Measurements from ENCODE around the gene TLL2. TPM values are rescaled to one million over a fixed set of nuclear protein-coding genes. Genes with fewer than 3 reads are reported as not detected.

TLL2 gene
- total RNA-seq, 1 donor from 2014 or later = 2.8 TPM

GRCh38 chr10:96401036-96401435, 112.7 kb downstream of the TLL2 start:
- no peaks in the 10 kb centered on the region for H3K36me3 ChIP-seq (ENCODE audit: control insufficient read depth, insufficient read depth, low read length)
- no peak overlapping the region for H3K4me3 ChIP-seq (ENCODE audit: low read depth, low read length)
- TF ChIP-seq CTCF (IDR thresholded peaks at IDR 0.05; ENCODE audit: insufficient read depth, low read length, poor library complexity, severe bottlenecking) = no peak
- no peak for DNase-seq (ENCODE audit: low read depth)
- no peaks in the 10 kb centered on the region for H3K27me3 ChIP-seq (ENCODE audit: control insufficient read depth, insufficient read depth, low read length)

- Histone ChIP-seq H3K27me3 (ENCODE audit: control insufficient read depth, insufficient read depth, low read length) (no peaks in the 10 kb centered on the region), H3K36me3 (ENCODE audit: control insufficient read depth, insufficient read depth, low read length) (no peaks in the 10 kb centered on the region), H3K4me3 (ENCODE audit: low read depth, low read length) (no peak overlapping the region)
- TF ChIP-seq CTCF (IDR thresholded peaks at IDR 0.05; ENCODE audit: insufficient read depth, low read length, poor library complexity, severe bottlenecking) = no peak
- DNase-seq (ENCODE audit: low read depth) = no peak
Observed at GRCh38 chr10:96400465-96400864, 113.3 kb downstream of the TLL2 start.

- Histone ChIP-seq H3K4me3 (ENCODE audit: low read depth, low read length) (no peak overlapping the region), H3K27me3 (ENCODE audit: control insufficient read depth, insufficient read depth, low read length) (no peaks in the 10 kb centered on the region), H3K36me3 (ENCODE audit: control insufficient read depth, insufficient read depth, low read length) (no peaks in the 10 kb centered on the region)
- no peak for DNase-seq (ENCODE audit: low read depth)
- no peak for TF ChIP-seq CTCF (IDR thresholded peaks at IDR 0.05; ENCODE audit: insufficient read depth, low read length, poor library complexity, severe bottlenecking)
Observed at GRCh38 chr10:96397902-96398301, 115.8 kb downstream of the TLL2 start.

- Histone ChIP-seq H3K36me3 (ENCODE audit: control insufficient read depth, insufficient read depth, low read length) (no peaks in the 10 kb centered on the region), H3K27me3 (ENCODE audit: control insufficient read depth, insufficient read depth, low read length) (no peaks in the 10 kb centered on the region), H3K4me3 (ENCODE audit: low read depth, low read length) (no peak overlapping the region)
- TF ChIP-seq CTCF (IDR thresholded peaks at IDR 0.05; ENCODE audit: insufficient read depth, low read length, poor library complexity, severe bottlenecking) = peak; percentile 91
- DNase-seq (ENCODE audit: low read depth) = no peak
Observed at GRCh38 chr10:96395931-96396877, 117.5 kb downstream of the TLL2 start.

- DNase-seq (ENCODE audit: low read depth) = no peak
- TF ChIP-seq CTCF (IDR thresholded peaks at IDR 0.05; ENCODE audit: insufficient read depth, low read length, poor library complexity, severe bottlenecking) = no peak
- H3K36me3 ChIP-seq (ENCODE audit: control insufficient read depth, insufficient read depth, low read length) = no peaks in the 10 kb centered on the region
- H3K4me3 ChIP-seq (ENCODE audit: low read depth, low read length) = no peak overlapping the region
- H3K27me3 ChIP-seq (ENCODE audit: control insufficient read depth, insufficient read depth, low read length) = no peaks in the 10 kb centered on the region
Observed at GRCh38 chr10:96390460-96390864, 123.3 kb downstream of the TLL2 start.
